HepG2 (cell line): ENCODE data around the gene COQ8A. TPM values are rescaled to one million over a fixed set of nuclear protein-coding genes. Genes with fewer than 3 reads are reported as not detected.

Experiments
- CHD4 ChIP-seq: fragments of 200-600 bp; sonication (generic); IDR thresholded peaks from 2 replicates; pipeline ENCODE4 v1.7.0; 2017; ENCODE audit warnings: mild to moderate bottlenecking, low read length, borderline replicate concordance
- GABPB1 ChIP-seq: IDR thresholded peaks from 2 replicates; pipeline ENCODE4 v1.6.1; 2016; ENCODE audit warnings: mild to moderate bottlenecking, missing genetic modification reagents, moderate library complexity, missing compliant biosample characterization
- HMGXB3 ChIP-seq: sonication (generic); formaldehyde crosslinking; IDR thresholded peaks from 2 replicates; pipeline ENCODE4 v1.4.0; 2020; ENCODE audit warnings: missing genetic modification reagents, borderline replicate concordance
- KDM6A ChIP-seq: IDR thresholded peaks from 2 replicates; pipeline ENCODE4 v1.6.1; 2016; ENCODE audit warnings: low read depth
- MAX ChIP-seq: IDR thresholded peaks from 2 replicates; pipeline ENCODE4 v1.6.1; 2012; ENCODE audit warnings: inconsistent platforms
- MTF1 ChIP-seq: sonication (generic); formaldehyde crosslinking; IDR thresholded peaks from 2 replicates; pipeline ENCODE4 v1.5.0; 2020; ENCODE audit warnings: missing genetic modification reagents
- PCBP2 ChIP-seq: fragments of 200-400 bp; formaldehyde crosslinking; optimal IDR thresholded peaks from 2 replicates; pipeline ENCODE3; 2018; ENCODE audit warnings: low read length, low read depth; ENCODE audit not compliant: poor library complexity, severe bottlenecking
- POLR2AphosphoS5 ChIP-seq: IDR thresholded peaks from 2 replicates; pipeline ENCODE4 v1.6.1; 2012; ENCODE audit warnings: low read depth, low read length
- RBAK ChIP-seq: sonication (generic); formaldehyde crosslinking; IDR thresholded peaks from 2 replicates; pipeline ENCODE4 v1.5.1; 2020; ENCODE audit warnings: mild to moderate bottlenecking, missing genetic modification reagents
- YEATS4 ChIP-seq: sonication (generic); formaldehyde crosslinking; IDR thresholded peaks from 2 replicates; pipeline ENCODE4 v1.4.0; 2020; ENCODE audit warnings: missing genetic modification reagents, borderline replicate concordance
- ZNF12 ChIP-seq: sonication (generic); formaldehyde crosslinking; IDR thresholded peaks from 2 replicates; pipeline ENCODE4 v1.5.0; 2020; ENCODE audit warnings: missing genetic modification reagents
- ZNF142 ChIP-seq: sonication (generic); formaldehyde crosslinking; IDR thresholded peaks from 2 replicates; pipeline ENCODE4 v1.4.0; 2020; ENCODE audit warnings: missing genetic modification reagents
- ZNF563 ChIP-seq: sonication (generic); formaldehyde crosslinking; IDR thresholded peaks from 2 replicates; pipeline ENCODE4 v1.8.0; 2022; ENCODE audit warnings: mild to moderate bottlenecking, moderate library complexity, missing genetic modification reagents
- ZNF770 ChIP-seq: sonication (generic); formaldehyde crosslinking; IDR thresholded peaks from 2 replicates; pipeline ENCODE4 v1.5.0; 2020; ENCODE audit warnings: mild to moderate bottlenecking, missing genetic modification reagents
- ZNF772 ChIP-seq: sonication (generic); formaldehyde crosslinking; IDR thresholded peaks from 2 replicates; pipeline ENCODE4 v1.5.0; 2020; ENCODE audit warnings: mild to moderate bottlenecking, missing genetic modification reagents
- polyA plus RNA-seq, 8 experiments: library from polyadenylated mRNA; depleted of rRNA in 3 of 8; stranded (reverse) in 7 of 8; unstranded in 1 of 8; fragments of >200 nt; fragmentation: Illumina TruSeq in 4 of 8; extraction: Trizol in 4 of 8; gene quantifications; 2 replicates each; pipeline versions ENCODE4 v1.2.1 to v1.2.3, GENCODE V29; 2011 to 2016; ENCODE audit warnings: low read depth in 4 of 8, missing spikeins in 1 of 8, mixed read lengths in 1 of 8; ENCODE audit not compliant: insufficient read depth in 1 of 8
- total RNA-seq, 5 experiments: library from RNA; depleted of rRNA; stranded (reverse); fragments of >200 nt; fragmentation: Illumina TruSeq; extraction: Trizol; gene quantifications; 2 replicates each; pipeline ENCODE4 v1.2.3, GENCODE V29; 2016; ENCODE audit warnings: low read depth in 1 of 5

Gene COQ8A
- total and polyA plus RNA-seq, 2 of the 13 experiments (the other 11 are each of a cell fraction or from before 2014, with no cell fraction given), result 60.4 to 88.7 TPM

- TF ChIP-seq ZNF770 (CRISPR knock-in tag) (peak; percentile 78), YEATS4 (CRISPR knock-in tag) (peak; percentile 95), ZNF142 (CRISPR knock-in tag) (peak; percentile 64), ZNF563 (CRISPR knock-in tag) (peak; percentile 91), GABPB1 (CRISPR knock-in tag) (peak; percentile 89), ZNF772 (peak; percentile 19; the same call in 1 of the 2 replicates), KDM6A (peak; percentile 16; the same call in 1 of the 2 replicates), MTF1 (CRISPR knock-in tag) (peak; percentile 38; the same call in 1 of the 2 replicates), MAX (peak; percentile 93), PCBP2 (no peak), POLR2AphosphoS5 (peak; percentile 94), RBAK (CRISPR knock-in tag) (0 out of 2 replicates have a peak, but pooled peaks have one; percentile 49), HMGXB3 (CRISPR knock-in tag) (no peak), ZNF12 (0 out of 2 replicates have a peak, but pooled peaks have one; percentile 45), CHD4 (no peak)
These were observed 561 bp upstream of the COQ8A start (continued) for GRCh38 chr1:226939438-226940028.
